ENCODE results near the gene SLC13A2. TPM values are rescaled to one million over a fixed set of nuclear protein-coding genes. Genes with fewer than 3 reads are reported as not detected.

The SLC13A2 gene
- total RNA-seq, 3 donors from 2014 or later (not counting 1 experiment from before 2014, with no cell fraction given), result not detected

DNA sequence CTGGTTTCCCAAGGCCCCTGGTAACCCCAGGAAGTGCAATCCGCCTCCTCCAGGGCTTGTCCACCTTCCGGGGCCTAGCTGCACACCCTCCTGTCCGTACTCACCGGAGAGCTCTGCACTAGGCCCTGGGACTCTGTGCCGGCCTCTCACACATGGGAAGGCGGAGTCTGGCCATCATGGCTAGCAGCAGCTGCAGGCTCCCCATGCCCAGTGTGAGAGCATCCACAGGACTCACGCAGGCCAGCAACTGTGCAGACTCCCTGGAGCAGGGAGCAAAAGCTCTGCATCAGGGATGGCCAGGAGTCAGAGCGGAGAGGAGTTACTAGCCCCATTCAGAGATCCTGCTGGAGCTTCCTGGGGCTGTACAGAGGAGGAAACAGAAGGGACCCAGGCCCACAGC is 52.9 kb downstream of the SLC13A2 start:
- H3K27me3 ChIP-seq (ENCODE audit: control insufficient read depth, insufficient read depth, low read length), result no peaks in the 10 kb centered on the region
- no peak overlapping the region for H3K4me3 Mint-ChIP-seq
- no peak overlapping the region for H3K4me3 ChIP-seq (ENCODE audit: low read length)
- peaks cover 0 to 2% of the 10 kb centered on the region in 2 donors for H3K27me3 Mint-ChIP-seq (ENCODE audit: low read depth in 2 of 2)
- TF ChIP-seq, protein P1, sequence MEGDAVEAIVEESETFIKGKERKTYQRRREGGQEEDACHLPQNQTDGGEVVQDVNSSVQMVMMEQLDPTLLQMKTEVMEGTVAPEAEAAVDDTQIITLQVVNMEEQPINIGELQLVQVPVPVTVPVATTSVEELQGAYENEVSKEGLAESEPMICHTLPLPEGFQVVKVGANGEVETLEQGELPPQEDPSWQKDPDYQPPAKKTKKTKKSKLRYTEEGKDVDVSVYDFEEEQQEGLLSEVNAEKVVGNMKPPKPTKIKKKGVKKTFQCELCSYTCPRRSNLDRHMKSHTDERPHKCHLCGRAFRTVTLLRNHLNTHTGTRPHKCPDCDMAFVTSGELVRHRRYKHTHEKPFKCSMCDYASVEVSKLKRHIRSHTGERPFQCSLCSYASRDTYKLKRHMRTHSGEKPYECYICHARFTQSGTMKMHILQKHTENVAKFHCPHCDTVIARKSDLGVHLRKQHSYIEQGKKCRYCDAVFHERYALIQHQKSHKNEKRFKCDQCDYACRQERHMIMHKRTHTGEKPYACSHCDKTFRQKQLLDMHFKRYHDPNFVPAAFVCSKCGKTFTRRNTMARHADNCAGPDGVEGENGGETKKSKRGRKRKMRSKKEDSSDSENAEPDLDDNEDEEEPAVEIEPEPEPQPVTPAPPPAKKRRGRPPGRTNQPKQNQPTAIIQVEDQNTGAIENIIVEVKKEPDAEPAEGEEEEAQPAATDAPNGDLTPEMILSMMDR (IDR thresholded peaks at IDR 0.05), result no peak
- no peak for DNase-seq
- H3K27ac ChIP-seq (ENCODE audit: low read length), result no peak overlapping the region
- no peaks in the 10 kb centered on the region for H3K9me3 Mint-ChIP-seq
- intact Hi-C loops (cut with micrococcal nuclease), result no loop called here
- WGBS (ENCODE audit: insufficient coverage), result 87% methylated on average over 8 of the region's 8 CpGs
- H3K36me3 Mint-ChIP-seq, result no peaks in the 10 kb centered on the region
- H3K4me1 Mint-ChIP-seq, result no peaks in the 10 kb centered on the region
- H3K9me3 ChIP-seq (ENCODE audit: control insufficient read depth, insufficient read depth, low read length), result no peaks in the 10 kb centered on the region
- H3K4me1 ChIP-seq (ENCODE audit: control insufficient read depth, insufficient read depth, low read length), result no peaks in the 10 kb centered on the region
- no peak for ATAC-seq
- no peaks in the 10 kb centered on the region for H3K36me3 ChIP-seq (ENCODE audit: control insufficient read depth, insufficient read depth, low read length)
- no peak overlapping the region for H3K27ac Mint-ChIP-seq

DNA sequence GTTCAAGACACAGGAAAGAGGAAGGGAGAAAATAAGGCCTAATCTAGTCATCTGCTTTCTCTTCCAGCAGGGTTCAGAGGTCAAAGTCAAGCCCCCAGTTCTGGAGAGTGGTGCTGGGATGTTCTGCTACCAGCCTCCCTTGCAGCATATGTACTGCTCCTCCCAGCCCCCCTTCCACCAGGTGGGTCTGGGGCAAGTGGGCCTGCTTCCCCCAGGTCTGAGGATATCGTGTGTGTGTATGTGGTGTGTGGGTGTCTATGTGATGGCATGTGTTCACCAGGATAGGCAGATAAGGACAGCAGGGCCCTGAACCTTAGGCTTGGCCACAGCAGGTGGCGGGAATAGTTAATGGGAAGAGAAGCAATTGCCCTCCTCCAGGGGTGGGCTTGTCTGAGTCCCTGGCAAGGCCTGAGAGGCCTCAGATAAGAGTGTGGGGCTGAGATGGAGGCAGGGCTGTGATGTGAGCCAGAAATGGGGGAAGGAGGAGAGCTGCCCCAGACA is 53.8 kb downstream of the SLC13A2 start:
- Histone ChIP-seq H3K36me3 (ENCODE audit: control insufficient read depth, insufficient read depth, low read length) (no peaks in the 10 kb centered on the region), H3K9me3 (ENCODE audit: control insufficient read depth, insufficient read depth, low read length) (no peaks in the 10 kb centered on the region), H3K27ac (ENCODE audit: low read length) (no peak overlapping the region), H3K27me3 (ENCODE audit: control insufficient read depth, insufficient read depth, low read length) (no peaks in the 10 kb centered on the region), H3K4me1 (ENCODE audit: control insufficient read depth, insufficient read depth, low read length) (no peaks in the 10 kb centered on the region), H3K4me3 (ENCODE audit: low read length) (no peak overlapping the region)
- H3K4me3 Mint-ChIP-seq, result no peak overlapping the region
- no peaks in the 10 kb centered on the region for H3K36me3 Mint-ChIP-seq
- H3K4me1 Mint-ChIP-seq, result no peaks in the 10 kb centered on the region
- no peaks in the 10 kb centered on the region for H3K9me3 Mint-ChIP-seq
- WGBS (ENCODE audit: insufficient coverage), result 85% methylated on average over 2 of the region's 2 CpGs
- ATAC-seq (no peak), DNase-seq (no peak)
- TF ChIP-seq, protein P1 (IDR thresholded peaks at IDR 0.05), result no peak
- H3K27ac Mint-ChIP-seq, result no peak overlapping the region
- intact Hi-C loops (cut with micrococcal nuclease), result no loop called here
- peaks cover 0 to 2% of the 10 kb centered on the region in 2 donors for H3K27me3 Mint-ChIP-seq (ENCODE audit: low read depth in 2 of 2)

DNA sequence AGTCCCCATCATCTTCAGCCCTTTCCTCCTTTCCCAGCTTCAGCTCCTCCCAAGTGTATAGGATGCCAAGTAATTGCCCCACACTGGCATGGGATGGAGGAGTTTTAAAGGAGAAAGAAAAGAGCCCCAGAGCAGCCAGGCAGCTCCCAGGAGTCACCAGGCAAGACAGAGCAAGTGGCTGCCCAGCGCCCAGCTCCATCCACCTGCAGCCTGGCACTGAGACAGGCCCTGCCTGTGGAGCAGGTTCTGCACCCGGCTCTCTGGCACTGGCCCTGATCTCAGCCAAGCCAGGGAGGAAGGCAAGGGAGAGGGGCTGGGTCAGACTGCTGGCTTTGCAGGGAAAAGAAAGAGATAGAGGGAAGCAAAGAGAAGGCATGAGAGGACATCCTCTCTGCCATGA is 54.4 kb downstream of the SLC13A2 start:
- ATAC-seq, result no peak
- Mint-ChIP-seq H3K4me3 (no peak overlapping the region), H3K27me3 (ENCODE audit: low read depth in 2 of 2) (peaks cover 0 to 2% of the 10 kb centered on the region in 2 donors), H3K27ac (no peak overlapping the region), H3K36me3 (no peaks in the 10 kb centered on the region), H3K4me1 (no peaks in the 10 kb centered on the region), H3K9me3 (no peaks in the 10 kb centered on the region)
- DNase-seq, result no peak
- 93% methylated on average over 2 of the region's 2 CpGs for WGBS (ENCODE audit: insufficient coverage)
- no peak overlapping the region for H3K27ac ChIP-seq (ENCODE audit: low read length)
- no peak overlapping the region for H3K4me3 ChIP-seq (ENCODE audit: low read length)
- intact Hi-C loops (cut with micrococcal nuclease), result no loop called here
- TF ChIP-seq, protein P1 (IDR thresholded peaks at IDR 0.05), result no peak
- H3K36me3 ChIP-seq (ENCODE audit: control insufficient read depth, insufficient read depth, low read length), result no peaks in the 10 kb centered on the region
- no peaks in the 10 kb centered on the region for H3K4me1 ChIP-seq (ENCODE audit: control insufficient read depth, insufficient read depth, low read length)
- H3K27me3 ChIP-seq (ENCODE audit: control insufficient read depth, insufficient read depth, low read length), result no peaks in the 10 kb centered on the region
- H3K9me3 ChIP-seq (ENCODE audit: control insufficient read depth, insufficient read depth, low read length), result no peaks in the 10 kb centered on the region

GRCh38 chr17:28528327-28529012 is 55.0 kb downstream of the SLC13A2 start:
- no peaks in the 10 kb centered on the region for H3K36me3 Mint-ChIP-seq

More at GRCh38 chr17:28528327-28529012, 55.0 kb downstream of the SLC13A2 start:
- ATAC-seq (no peak), DNase-seq (no peak)
- Histone ChIP-seq H3K4me3 (ENCODE audit: low read length) (no peak overlapping the region), H3K27ac (ENCODE audit: low read length) (no peak overlapping the region), H3K4me1 (ENCODE audit: control insufficient read depth, insufficient read depth, low read length) (no peaks in the 10 kb centered on the region), H3K36me3 (ENCODE audit: control insufficient read depth, insufficient read depth, low read length) (no peaks in the 10 kb centered on the region), H3K9me3 (ENCODE audit: control insufficient read depth, insufficient read depth, low read length) (no peaks in the 10 kb centered on the region), H3K27me3 (ENCODE audit: control insufficient read depth, insufficient read depth, low read length) (no peaks in the 10 kb centered on the region)
- Mint-ChIP-seq H3K27ac (no peak overlapping the region), H3K27me3 (ENCODE audit: low read depth in 2 of 2) (peaks cover 0 to 2% of the 10 kb centered on the region in 2 donors), H3K4me1 (no peaks in the 10 kb centered on the region), H3K9me3 (no peaks in the 10 kb centered on the region), H3K4me3 (no peak overlapping the region)
- intact Hi-C loops (cut with micrococcal nuclease), result no loop called here
- TF ChIP-seq, protein P1 (IDR thresholded peaks at IDR 0.05), result no peak
- 74% methylated on average over 9 of the region's 9 CpGs for WGBS (ENCODE audit: insufficient coverage)

Data from natural killer cell (primary cell).